SK-N-SH (cell line): ENCODE data around the gene SCARB1.

ENCODE experiments used
- FOXJ3 ChIP-seq: sonication (generic); formaldehyde crosslinking; IDR thresholded peaks from 2 replicates; pipeline ENCODE4 v1.5.1; 2020; ENCODE audit warnings: mild to moderate bottlenecking, missing genetic modification reagents
- TF ChIP-seq, protein P1 (sequence below): IDR thresholded peaks from 2 replicates; pipeline ENCODE4 v1.6.1; 2012; ENCODE audit warnings: mild to moderate bottlenecking, low read depth, low read length, moderate library complexity
- TF ChIP-seq, protein P2 (sequence below): fragments of 200-600 bp; sonication (generic); IDR thresholded peaks from 2 replicates; pipeline ENCODE4 v1.6.1; 2017; ENCODE audit warnings: antibody characterized with exemption, mild to moderate bottlenecking, moderate library complexity

DNA sequence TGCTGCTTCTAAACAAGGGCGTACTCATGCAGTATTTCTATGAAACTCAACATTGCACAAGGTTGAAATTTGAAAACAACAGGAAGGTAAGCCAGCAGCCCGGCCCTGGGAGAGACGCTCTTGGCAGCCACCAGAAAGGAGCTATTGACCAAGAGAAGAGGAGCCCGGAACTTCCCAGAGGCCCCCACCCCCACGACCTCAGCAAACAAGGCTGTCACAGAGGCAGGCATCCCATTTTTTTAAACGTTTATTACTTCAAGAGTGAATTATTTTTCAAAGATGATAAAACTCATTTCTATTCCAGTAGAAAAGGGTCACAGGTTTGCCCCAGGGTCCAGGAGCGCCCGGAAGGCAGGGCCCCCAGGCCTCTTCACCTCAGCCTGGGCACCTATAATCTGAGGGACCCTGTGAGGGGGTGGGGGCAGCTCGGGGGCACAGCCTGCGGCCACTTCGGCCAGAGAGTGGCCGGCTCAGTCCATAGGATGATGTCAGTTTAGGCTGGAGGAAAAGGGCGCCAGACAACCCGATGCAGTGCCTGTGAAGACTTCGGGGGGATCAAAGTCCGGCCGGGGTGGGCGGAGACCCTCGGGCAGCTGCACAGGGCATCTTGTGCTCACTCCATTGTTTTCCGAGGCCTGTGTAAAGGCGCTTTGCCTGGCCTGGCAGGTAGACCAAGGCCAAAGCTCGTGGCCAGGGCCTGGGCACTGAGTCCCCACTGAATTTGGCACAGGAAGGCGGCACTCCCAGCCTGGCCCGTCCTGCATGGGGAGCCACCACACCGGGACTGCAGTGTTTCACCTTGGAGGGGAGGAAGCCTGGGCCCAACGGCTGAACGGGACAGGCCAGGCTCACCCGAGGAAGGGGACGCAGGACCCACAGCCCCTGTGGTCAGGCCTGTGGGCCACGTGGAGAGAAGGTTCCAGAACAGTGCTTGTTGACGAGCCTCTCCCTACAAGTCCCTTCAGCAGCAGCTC is 86.0 kb downstream of the SCARB1 start:
- TF ChIP-seq FOXJ3 (CRISPR knock-in tag): no peak
- TF ChIP-seq, protein P1, sequence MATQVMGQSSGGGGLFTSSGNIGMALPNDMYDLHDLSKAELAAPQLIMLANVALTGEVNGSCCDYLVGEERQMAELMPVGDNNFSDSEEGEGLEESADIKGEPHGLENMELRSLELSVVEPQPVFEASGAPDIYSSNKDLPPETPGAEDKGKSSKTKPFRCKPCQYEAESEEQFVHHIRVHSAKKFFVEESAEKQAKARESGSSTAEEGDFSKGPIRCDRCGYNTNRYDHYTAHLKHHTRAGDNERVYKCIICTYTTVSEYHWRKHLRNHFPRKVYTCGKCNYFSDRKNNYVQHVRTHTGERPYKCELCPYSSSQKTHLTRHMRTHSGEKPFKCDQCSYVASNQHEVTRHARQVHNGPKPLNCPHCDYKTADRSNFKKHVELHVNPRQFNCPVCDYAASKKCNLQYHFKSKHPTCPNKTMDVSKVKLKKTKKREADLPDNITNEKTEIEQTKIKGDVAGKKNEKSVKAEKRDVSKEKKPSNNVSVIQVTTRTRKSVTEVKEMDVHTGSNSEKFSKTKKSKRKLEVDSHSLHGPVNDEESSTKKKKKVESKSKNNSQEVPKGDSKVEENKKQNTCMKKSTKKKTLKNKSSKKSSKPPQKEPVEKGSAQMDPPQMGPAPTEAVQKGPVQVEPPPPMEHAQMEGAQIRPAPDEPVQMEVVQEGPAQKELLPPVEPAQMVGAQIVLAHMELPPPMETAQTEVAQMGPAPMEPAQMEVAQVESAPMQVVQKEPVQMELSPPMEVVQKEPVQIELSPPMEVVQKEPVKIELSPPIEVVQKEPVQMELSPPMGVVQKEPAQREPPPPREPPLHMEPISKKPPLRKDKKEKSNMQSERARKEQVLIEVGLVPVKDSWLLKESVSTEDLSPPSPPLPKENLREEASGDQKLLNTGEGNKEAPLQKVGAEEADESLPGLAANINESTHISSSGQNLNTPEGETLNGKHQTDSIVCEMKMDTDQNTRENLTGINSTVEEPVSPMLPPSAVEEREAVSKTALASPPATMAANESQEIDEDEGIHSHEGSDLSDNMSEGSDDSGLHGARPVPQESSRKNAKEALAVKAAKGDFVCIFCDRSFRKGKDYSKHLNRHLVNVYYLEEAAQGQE: no peak
- TF ChIP-seq, protein P2, sequence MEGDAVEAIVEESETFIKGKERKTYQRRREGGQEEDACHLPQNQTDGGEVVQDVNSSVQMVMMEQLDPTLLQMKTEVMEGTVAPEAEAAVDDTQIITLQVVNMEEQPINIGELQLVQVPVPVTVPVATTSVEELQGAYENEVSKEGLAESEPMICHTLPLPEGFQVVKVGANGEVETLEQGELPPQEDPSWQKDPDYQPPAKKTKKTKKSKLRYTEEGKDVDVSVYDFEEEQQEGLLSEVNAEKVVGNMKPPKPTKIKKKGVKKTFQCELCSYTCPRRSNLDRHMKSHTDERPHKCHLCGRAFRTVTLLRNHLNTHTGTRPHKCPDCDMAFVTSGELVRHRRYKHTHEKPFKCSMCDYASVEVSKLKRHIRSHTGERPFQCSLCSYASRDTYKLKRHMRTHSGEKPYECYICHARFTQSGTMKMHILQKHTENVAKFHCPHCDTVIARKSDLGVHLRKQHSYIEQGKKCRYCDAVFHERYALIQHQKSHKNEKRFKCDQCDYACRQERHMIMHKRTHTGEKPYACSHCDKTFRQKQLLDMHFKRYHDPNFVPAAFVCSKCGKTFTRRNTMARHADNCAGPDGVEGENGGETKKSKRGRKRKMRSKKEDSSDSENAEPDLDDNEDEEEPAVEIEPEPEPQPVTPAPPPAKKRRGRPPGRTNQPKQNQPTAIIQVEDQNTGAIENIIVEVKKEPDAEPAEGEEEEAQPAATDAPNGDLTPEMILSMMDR: no peak
